ENCODE results near the gene CAMK2G.

- TF ChIP-seq, protein P1, sequence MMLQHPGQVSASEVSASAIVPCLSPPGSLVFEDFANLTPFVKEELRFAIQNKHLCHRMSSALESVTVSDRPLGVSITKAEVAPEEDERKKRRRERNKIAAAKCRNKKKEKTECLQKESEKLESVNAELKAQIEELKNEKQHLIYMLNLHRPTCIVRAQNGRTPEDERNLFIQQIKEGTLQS (IDR thresholded peaks at IDR 0.05): no peak
- TF ChIP-seq CTCF (IDR thresholded peaks at IDR 0.05; ENCODE audit: low read depth, low read length, missing input control) (no peak), JUND (IDR thresholded peaks at IDR 0.05) (no peak)
- TF ChIP-seq, protein P2, sequence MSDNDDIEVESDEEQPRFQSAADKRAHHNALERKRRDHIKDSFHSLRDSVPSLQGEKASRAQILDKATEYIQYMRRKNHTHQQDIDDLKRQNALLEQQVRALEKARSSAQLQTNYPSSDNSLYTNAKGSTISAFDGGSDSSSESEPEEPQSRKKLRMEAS (IDR thresholded peaks at IDR 0.05): no peak
Measured at GRCh38 chr10:73899423-73899822, 25.1 kb upstream of the CAMK2G start.
